A673 (cell line): ENCODE results near the gene TOM1.

Source experiments
- EZH2 ChIP-seq: fragments of 200-600 bp; sonication (generic); IDR thresholded peaks from 2 replicates; pipeline ENCODE4 v1.6.1; 2017; ENCODE audit warnings: borderline replicate concordance, low read depth, mild to moderate bottlenecking, mixed read lengths, antibody characterized with exemption, low read length; ENCODE audit not compliant: poor library complexity, severe bottlenecking
- TF ChIP-seq, protein P1 (sequence below): fragments of 300-800, 200-600 bp; sonication (generic); conservative IDR thresholded peaks from 2 replicates; pipeline ENCODE4 v1.5.1; 2017; ENCODE audit warnings: low read depth, mild to moderate bottlenecking, antibody characterized with exemption, low read length, moderate library complexity, mixed read lengths

- TF ChIP-seq, protein P1, sequence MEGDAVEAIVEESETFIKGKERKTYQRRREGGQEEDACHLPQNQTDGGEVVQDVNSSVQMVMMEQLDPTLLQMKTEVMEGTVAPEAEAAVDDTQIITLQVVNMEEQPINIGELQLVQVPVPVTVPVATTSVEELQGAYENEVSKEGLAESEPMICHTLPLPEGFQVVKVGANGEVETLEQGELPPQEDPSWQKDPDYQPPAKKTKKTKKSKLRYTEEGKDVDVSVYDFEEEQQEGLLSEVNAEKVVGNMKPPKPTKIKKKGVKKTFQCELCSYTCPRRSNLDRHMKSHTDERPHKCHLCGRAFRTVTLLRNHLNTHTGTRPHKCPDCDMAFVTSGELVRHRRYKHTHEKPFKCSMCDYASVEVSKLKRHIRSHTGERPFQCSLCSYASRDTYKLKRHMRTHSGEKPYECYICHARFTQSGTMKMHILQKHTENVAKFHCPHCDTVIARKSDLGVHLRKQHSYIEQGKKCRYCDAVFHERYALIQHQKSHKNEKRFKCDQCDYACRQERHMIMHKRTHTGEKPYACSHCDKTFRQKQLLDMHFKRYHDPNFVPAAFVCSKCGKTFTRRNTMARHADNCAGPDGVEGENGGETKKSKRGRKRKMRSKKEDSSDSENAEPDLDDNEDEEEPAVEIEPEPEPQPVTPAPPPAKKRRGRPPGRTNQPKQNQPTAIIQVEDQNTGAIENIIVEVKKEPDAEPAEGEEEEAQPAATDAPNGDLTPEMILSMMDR = no peak
- no peak for TF ChIP-seq EZH2
These were observed 6.8 kb downstream of the TOM1 start for GRCh38 chr22:35306350-35306967.
